ENCODE results near the gene CSF1. TPM values are rescaled to one million over a fixed set of nuclear protein-coding genes. Genes with fewer than 3 reads are reported as not detected.

The CSF1 gene
- total RNA-seq, 1 experiment from 2014 or later = 3.0 TPM

GRCh38 chr1:109887884-109888283 lies 22.8 kb upstream of the CSF1 start:
- ChIA-PET CTCF (no interaction called here), RAD21 (ENCODE audit: low non-redundant PET in 1 of 2, low total read pairs in 2 of 2, uncharacterized antibody in 2 of 2, unreplicated experiment in 2 of 2) (no interaction called here), POLR2A (no interaction called here)
- Histone ChIP-seq H3K9me2 (ENCODE audit: insufficient read depth) (no peaks in the 10 kb centered on the region), H3K4me2 (ENCODE audit: low read length) (no peak overlapping the region), H3K27me3 (ENCODE audit: insufficient read depth, low read length) (no peaks in the 10 kb centered on the region), H3K9me3 (ENCODE audit: control insufficient read depth in 1 of 2, insufficient read depth in 1 of 2, low read depth in 1 of 2, low read length in 2 of 2) (no peaks in the 10 kb centered on the region), H2AFZ (ENCODE audit: low read depth, low read length, poor library complexity, severe bottlenecking) (no peak overlapping the region), H4K20me1 (ENCODE audit: insufficient read depth) (no peaks in the 10 kb centered on the region), H3K27ac (ENCODE audit: low read depth, low read length) (no peak overlapping the region), H3K36me3 (ENCODE audit: control insufficient read depth in 1 of 2, insufficient read depth in 2 of 2, low read length in 2 of 2) (no peaks in the 10 kb centered on the region), H3K4me1 (ENCODE audit: control insufficient read depth in 1 of 2, insufficient read depth in 2 of 2, low read length in 2 of 2) (peaks cover 0 to 13% of the 10 kb centered on the region in 2 experiments; a peak in 1 of 4 replicates), H3K79me2 (ENCODE audit: insufficient read depth, low read length) (no peaks in the 10 kb centered on the region), H3K4me3 (replicated peaks in 1 of 2; ENCODE audit: low read depth in 1 of 2, low read length in 2 of 2) (no peak overlapping the region), H3K9ac (ENCODE audit: low read length) (no peak overlapping the region)
- no peak for TF ChIP-seq RAD21 (IDR thresholded peaks at IDR 0.05; ENCODE audit: low read depth)
- no peak for TF ChIP-seq EZH2 (IDR thresholded peaks at IDR 0.05)
- TF ChIP-seq SRF (IDR thresholded peaks at IDR 0.05; ENCODE audit: low read depth) = no peak
- TF ChIP-seq ZBTB33 (IDR thresholded peaks at IDR 0.05; ENCODE audit: extremely low read depth, insufficient replicate concordance, low read length) = no peak
- TF ChIP-seq YY1 (IDR thresholded peaks at IDR 0.05; ENCODE audit: extremely low read depth, insufficient replicate concordance, low read depth, low read length) = no peak
- TF ChIP-seq ATF3 (IDR thresholded peaks at IDR 0.05) = no peak
- TF ChIP-seq TCF7L2 (IDR thresholded peaks at IDR 0.05; ENCODE audit: borderline replicate concordance, extremely low read depth, insufficient read depth, insufficient read length) = no peak
- TF ChIP-seq ZNF274 (IDR thresholded peaks at IDR 0.05; ENCODE audit: low read depth, low read length) = no peak
- TF ChIP-seq CBX3 (IDR thresholded peaks at IDR 0.05; ENCODE audit: low read depth) = no peak
- no peak for TF ChIP-seq EGR1 (IDR thresholded peaks at IDR 0.05; ENCODE audit: low read depth)
- no peak for TF ChIP-seq POLR2AphosphoS5 (IDR thresholded peaks at IDR 0.05; ENCODE audit: low read depth, low read length)
- no peak for TF ChIP-seq SIN3A (IDR thresholded peaks at IDR 0.05; ENCODE audit: low read depth)
- no peak for TF ChIP-seq POLR2A (IDR thresholded peaks at IDR 0.05; ENCODE audit: borderline replicate concordance, extremely low read depth, insufficient read depth, insufficient read length)
- TF ChIP-seq ELF1 (IDR thresholded peaks at IDR 0.05; ENCODE audit: borderline replicate concordance, low read depth) = no peak
- no peak for TF ChIP-seq CTCF (IDR thresholded peaks at IDR 0.05 in 2 of 3, conservative IDR thresholded peaks at IDR 0.05 in 1 of 3; ENCODE audit: borderline replicate concordance in 1 of 3, insufficient read depth in 1 of 3, low read depth in 2 of 3, low read length in 2 of 3)
- DNase-seq (ENCODE audit: low read depth, low spot score) = no peak
- BruUV-seq (replicated peaks) = no TSS peak
- intact Hi-C loops (cut with micrococcal nuclease) = no loop called here
- no peak for ATAC-seq
